ENCODE measurements around the gene TRAPPC14.
A peak's percentile ranks its signal among the peaks of the same experiment; 100 is the strongest.
"Not testable (repeated sequence)": the region's sequence is repeated elsewhere in the genome, so short reads cannot be mapped to it uniquely, and the experiment has no call there.

TRAPPC14 gene

GRCh38 chr7:100158229-100159098 is at the start of gene TRAPPC14:
Gene TRAPPC14, minus strand, starts transcription at chr7:100158723. Its CDS starts 224 bp downstream, at chr7:100158499.
- peak; percentile 80 to 95 (median 89) for DNase-seq (ENCODE audit: low read depth in 2 of 3, low spot score in 1 of 3)

GRCh38 chr7:100204454-100204853 is 45.9 kb upstream of the TRAPPC14 start:
- no peak for DNase-seq (ENCODE audit: low read depth in 2 of 3, low spot score in 1 of 3)

GRCh38 chr7:100200693-100201092 is 42.2 kb upstream of the TRAPPC14 start:
- DNase-seq (ENCODE audit: low read depth in 2 of 3, low spot score in 1 of 3): no peak

GRCh38 chr7:100198266-100198665 is 39.7 kb upstream of the TRAPPC14 start:
- DNase-seq (ENCODE audit: low read depth in 2 of 3, low spot score in 1 of 3): no peak

- not testable (repeated sequence) for DNase-seq (ENCODE audit: low read depth in 2 of 3, low spot score in 1 of 3)
These were observed 37.4 kb upstream of the TRAPPC14 start for GRCh38 chr7:100195901-100196322.

GRCh38 chr7:100195222-100195621 is 36.7 kb upstream of the TRAPPC14 start:
- no peak for DNase-seq (ENCODE audit: low read depth in 2 of 3, low spot score in 1 of 3)

GRCh38 chr7:100192969-100193368 is 34.4 kb upstream of the TRAPPC14 start:
- DNase-seq (ENCODE audit: low read depth in 2 of 3, low spot score in 1 of 3): no peak

GRCh38 chr7:100192281-100192862 is 33.8 kb upstream of the TRAPPC14 start:
- DNase-seq (ENCODE audit: low read depth in 2 of 3, low spot score in 1 of 3): not testable (repeated sequence)

- no peak for DNase-seq (ENCODE audit: low read depth in 2 of 3, low spot score in 1 of 3)
These were observed 33.3 kb upstream of the TRAPPC14 start for GRCh38 chr7:100191775-100192174.

GRCh38 chr7:100190048-100190711 is 31.7 kb upstream of the TRAPPC14 start:
- DNase-seq (ENCODE audit: low read depth in 2 of 3, low spot score in 1 of 3): no peak

GRCh38 chr7:100189061-100189460 is 30.5 kb upstream of the TRAPPC14 start:
- DNase-seq (ENCODE audit: low read depth in 2 of 3, low spot score in 1 of 3): no peak

GRCh38 chr7:100185726-100186125 is 27.2 kb upstream of the TRAPPC14 start:
- no peak for DNase-seq (ENCODE audit: low read depth in 2 of 3, low spot score in 1 of 3)

- not testable (repeated sequence) for DNase-seq (ENCODE audit: low read depth in 2 of 3, low spot score in 1 of 3)
These were observed 24.6 kb upstream of the TRAPPC14 start for GRCh38 chr7:100183090-100183489.

- not testable (repeated sequence) for DNase-seq (ENCODE audit: low read depth in 2 of 3, low spot score in 1 of 3)
These were observed 24.1 kb upstream of the TRAPPC14 start for GRCh38 chr7:100182616-100183015.

- not testable (repeated sequence) for DNase-seq (ENCODE audit: low read depth in 2 of 3, low spot score in 1 of 3)
These were observed 21.6 kb upstream of the TRAPPC14 start for GRCh38 chr7:100180084-100180483.

GRCh38 chr7:100177045-100178001 is 18.8 kb upstream of the TRAPPC14 start, which contains the start of the genes GPC2 and STAG3:
Gene GPC2, minus strand, starts transcription at chr7:100177381. Its CDS starts 182 bp downstream, at chr7:100177199.
Gene STAG3, plus strand, starts transcription at chr7:100177918. Its CDS starts 2,639 bp downstream, at chr7:100180557.
- peak; percentile 96 to 100 (median 99) for DNase-seq (ENCODE audit: low read depth in 2 of 3, low spot score in 1 of 3)

GRCh38 chr7:100176096-100177044 is 17.8 kb upstream of the TRAPPC14 start:
- no peak for DNase-seq (ENCODE audit: low read depth in 2 of 3, low spot score in 1 of 3)

- no peak for DNase-seq (ENCODE audit: low read depth in 2 of 3, low spot score in 1 of 3)
These were observed 16.9 kb upstream of the TRAPPC14 start for GRCh38 chr7:100175296-100175935.

GRCh38 chr7:100174582-100174981 is 16.1 kb upstream of the TRAPPC14 start:
- no peak for DNase-seq (ENCODE audit: low read depth in 2 of 3, low spot score in 1 of 3)

All from stimulated activated CD4-positive, alpha-beta T cell treated with anti-CD3 and anti-CD28 coated beads, Interleukin-12 subunit alpha, Interleukin-12 subunit beta, amount 100 ng/mL, for 48 hours (primary cell).